ENCODE data around the gene PDZRN4.

Gene PDZRN4

DNA sequence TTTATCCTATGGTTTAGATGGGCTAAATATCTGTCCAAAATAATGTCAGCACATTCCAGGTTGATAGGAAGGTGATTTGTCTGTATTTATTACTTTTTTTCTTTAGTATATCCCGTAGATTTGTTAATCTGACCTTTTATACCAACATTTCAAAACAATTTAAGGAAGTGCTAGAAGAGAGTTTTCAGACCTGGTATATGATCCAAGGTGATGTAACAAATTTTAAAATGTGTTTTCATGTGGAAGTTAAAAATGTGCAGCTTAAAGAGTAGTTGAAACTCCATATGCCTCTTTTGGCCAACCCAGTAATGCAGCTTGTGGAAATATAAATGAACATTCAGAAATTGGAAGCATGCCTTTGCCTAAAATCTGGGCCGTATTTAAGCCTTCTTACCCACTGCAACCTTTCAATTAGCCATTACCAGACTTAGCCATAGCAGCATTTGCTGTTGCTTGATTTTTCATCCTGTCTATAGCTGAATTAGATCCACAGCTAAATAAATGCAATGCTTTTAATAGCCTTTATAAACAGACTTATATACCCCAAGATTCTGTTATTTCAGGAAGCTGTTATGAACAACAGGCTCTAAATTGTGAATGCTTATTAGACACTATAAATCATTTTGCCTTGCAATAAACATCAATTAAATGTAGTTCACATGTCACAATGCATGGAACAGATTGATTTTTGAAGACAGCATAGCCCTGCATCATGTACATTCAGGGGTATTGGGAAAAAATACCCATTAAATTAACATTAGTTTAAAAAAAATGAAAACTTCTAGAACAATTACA, 271.2 kb downstream of the PDZRN4 start:
- no peak overlapping the region for H3K4me3 ChIP-seq (replicated peaks; ENCODE audit: low read depth, low read length)
- TF ChIP-seq, protein P1, sequence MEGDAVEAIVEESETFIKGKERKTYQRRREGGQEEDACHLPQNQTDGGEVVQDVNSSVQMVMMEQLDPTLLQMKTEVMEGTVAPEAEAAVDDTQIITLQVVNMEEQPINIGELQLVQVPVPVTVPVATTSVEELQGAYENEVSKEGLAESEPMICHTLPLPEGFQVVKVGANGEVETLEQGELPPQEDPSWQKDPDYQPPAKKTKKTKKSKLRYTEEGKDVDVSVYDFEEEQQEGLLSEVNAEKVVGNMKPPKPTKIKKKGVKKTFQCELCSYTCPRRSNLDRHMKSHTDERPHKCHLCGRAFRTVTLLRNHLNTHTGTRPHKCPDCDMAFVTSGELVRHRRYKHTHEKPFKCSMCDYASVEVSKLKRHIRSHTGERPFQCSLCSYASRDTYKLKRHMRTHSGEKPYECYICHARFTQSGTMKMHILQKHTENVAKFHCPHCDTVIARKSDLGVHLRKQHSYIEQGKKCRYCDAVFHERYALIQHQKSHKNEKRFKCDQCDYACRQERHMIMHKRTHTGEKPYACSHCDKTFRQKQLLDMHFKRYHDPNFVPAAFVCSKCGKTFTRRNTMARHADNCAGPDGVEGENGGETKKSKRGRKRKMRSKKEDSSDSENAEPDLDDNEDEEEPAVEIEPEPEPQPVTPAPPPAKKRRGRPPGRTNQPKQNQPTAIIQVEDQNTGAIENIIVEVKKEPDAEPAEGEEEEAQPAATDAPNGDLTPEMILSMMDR (IDR thresholded peaks at IDR 0.05; ENCODE audit: low read length, missing control alignments): no peak
- no peak for DNase-seq (ENCODE audit: low read depth)

DNA sequence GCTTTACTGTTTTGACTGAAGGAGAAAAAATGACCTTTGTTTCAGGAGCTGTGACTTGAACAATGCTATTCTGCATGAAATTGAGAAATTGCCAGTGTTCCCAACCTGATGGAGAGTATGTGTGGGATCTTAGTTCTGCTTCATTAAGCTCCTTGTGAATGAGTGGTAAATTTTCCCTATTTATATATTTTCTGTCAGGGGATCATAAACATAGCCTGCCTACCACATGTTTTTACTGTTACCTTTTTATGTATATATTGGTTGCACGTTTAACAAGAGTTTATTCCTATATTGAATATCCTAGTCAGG, 271.7 kb downstream of the PDZRN4 start:
- TF ChIP-seq, protein P1 (IDR thresholded peaks at IDR 0.05; ENCODE audit: low read length, missing control alignments): no peak
- no peak overlapping the region for H3K4me3 ChIP-seq (replicated peaks; ENCODE audit: low read depth, low read length)
- DNase-seq (ENCODE audit: low read depth): no peak

DNA sequence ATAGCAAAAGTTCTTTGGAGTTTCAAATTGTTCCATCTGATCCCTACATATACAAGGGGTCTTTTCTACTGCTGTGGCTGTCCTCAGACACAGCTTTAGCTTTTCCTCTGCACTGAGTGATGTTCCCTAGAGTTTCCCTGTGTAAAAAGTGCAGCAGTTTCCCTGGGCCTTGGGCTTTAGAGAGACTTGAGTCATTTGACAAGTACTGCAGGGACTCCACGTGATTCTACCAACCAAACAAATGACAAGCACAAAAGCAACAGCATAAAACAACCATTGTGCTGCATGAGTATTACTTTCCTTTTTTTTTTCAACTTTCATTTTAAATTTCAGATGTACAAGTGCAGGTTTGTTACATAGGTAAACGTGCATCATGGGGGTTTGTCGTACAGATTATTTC, 272.8 kb downstream of the PDZRN4 start:
- TF ChIP-seq, protein P1 (IDR thresholded peaks at IDR 0.05; ENCODE audit: low read length, missing control alignments): no peak
- H3K4me3 ChIP-seq (replicated peaks; ENCODE audit: low read depth, low read length): no peak overlapping the region
- DNase-seq (ENCODE audit: low read depth): no peak

GRCh38 chr12:41462312-41462711, 274.2 kb downstream of the PDZRN4 start:
- TF ChIP-seq, protein P1 (IDR thresholded peaks at IDR 0.05; ENCODE audit: low read length, missing control alignments): no peak
- no peak for DNase-seq (ENCODE audit: low read depth)
- no peak overlapping the region for H3K4me3 ChIP-seq (replicated peaks; ENCODE audit: low read depth, low read length)

- TF ChIP-seq, protein P1 (IDR thresholded peaks at IDR 0.05; ENCODE audit: low read length, missing control alignments): no peak
- peak; percentile 1 for DNase-seq (ENCODE audit: low read depth)
- no peak overlapping the region for H3K4me3 ChIP-seq (replicated peaks; ENCODE audit: low read depth, low read length)
Observed at GRCh38 chr12:41465526-41465925, 277.4 kb downstream of the PDZRN4 start.

DNA sequence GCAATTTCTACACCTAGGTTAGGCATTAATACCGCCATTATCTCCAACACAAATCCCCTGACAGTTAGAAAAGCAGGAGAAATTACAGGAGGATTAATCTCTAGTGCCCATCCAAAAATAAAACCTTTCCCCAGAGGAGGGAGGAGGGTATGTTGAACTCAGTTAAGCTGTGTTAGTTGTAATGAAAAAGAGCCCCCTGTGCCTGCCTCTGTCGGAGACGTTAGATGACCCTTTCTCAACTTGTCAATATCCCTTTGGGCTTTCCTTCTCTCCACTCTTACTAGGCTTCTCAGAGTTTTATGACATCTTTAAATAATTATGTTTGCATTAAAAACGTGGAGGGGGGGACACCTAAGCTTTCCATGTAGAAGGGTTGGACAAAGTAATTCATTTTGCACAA, 278.2 kb downstream of the PDZRN4 start:
- TF ChIP-seq, protein P1 (IDR thresholded peaks at IDR 0.05; ENCODE audit: low read length, missing control alignments): no peak
- H3K4me3 ChIP-seq (replicated peaks; ENCODE audit: low read depth, low read length): no peak overlapping the region
- DNase-seq (ENCODE audit: low read depth): no peak

- TF ChIP-seq, protein P1 (IDR thresholded peaks at IDR 0.05; ENCODE audit: low read length, missing control alignments): no peak
- no peak overlapping the region for H3K4me3 ChIP-seq (replicated peaks; ENCODE audit: low read depth, low read length)
- DNase-seq (ENCODE audit: low read depth): peak; percentile 29
Observed at GRCh38 chr12:41466802-41467201, 278.7 kb downstream of the PDZRN4 start.

All from fibroblast of pulmonary artery (primary cell).